ENCODE data around the gene KMT2B.

Gene KMT2B

DNA sequence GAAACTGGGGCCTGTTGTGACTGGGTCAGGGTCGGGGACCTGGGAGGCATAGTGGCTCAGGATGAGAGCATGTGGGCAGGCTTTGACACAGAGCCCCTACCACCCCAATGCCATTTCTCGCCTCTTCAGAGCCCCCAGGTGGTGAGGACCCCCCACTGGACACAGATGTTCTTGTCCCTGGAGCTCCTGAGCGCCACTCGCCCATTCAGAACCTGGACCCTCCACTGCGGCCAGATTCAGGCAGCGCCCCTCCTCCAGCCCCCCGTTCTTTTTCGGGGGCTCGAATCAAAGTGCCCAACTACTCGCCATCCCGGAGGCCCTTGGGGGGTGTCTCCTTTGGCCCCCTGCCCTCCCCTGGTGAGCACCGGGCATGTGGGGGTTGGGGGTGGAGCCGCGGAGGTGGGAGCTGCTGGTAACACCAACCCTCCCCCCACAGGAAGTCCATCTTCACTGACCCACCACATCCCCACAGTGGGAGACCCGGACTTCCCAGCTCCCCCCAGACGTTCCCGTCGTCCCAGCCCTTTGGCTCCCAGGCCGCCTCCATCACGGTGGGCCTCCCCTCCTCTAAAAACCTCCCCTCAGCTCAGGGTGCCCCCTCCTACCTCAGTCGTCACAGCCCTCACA, 14.1 kb downstream of the KMT2B start:
- Histone ChIP-seq H3K9me3 (ENCODE audit: control insufficient read depth, insufficient read depth, low read depth, low read length) (no peaks in the 10 kb centered on the region), H3K4me1 (ENCODE audit: control insufficient read depth, insufficient read depth, low read length) (no peaks in the 10 kb centered on the region), H3K4me3 (ENCODE audit: low read depth, low read length) (no peak overlapping the region), H3K36me3 (ENCODE audit: control insufficient read depth in 2 of 2, insufficient read depth in 1 of 2, low read length in 2 of 2) (peaks cover 95 to 97% of the 10 kb centered on the region in 2 experiments), H3K27ac (ENCODE audit: extremely low read depth, low read depth, low read length) (no peak overlapping the region)
- CTCF ChIA-PET: interaction anchor here (0.5 kb wide), 1 partner anchor 487 kb away, joined by 3 read pairs; no protein-coding TSS in a partner anchor
- no peak for TF ChIP-seq SP3 (tag by site-specific recombination; IDR thresholded peaks at IDR 0.05)
- no peak for TF ChIP-seq WT1 (tag by site-specific recombination; IDR thresholded peaks at IDR 0.05)
- no peak for TF ChIP-seq ZNF23 (tag by site-specific recombination; IDR thresholded peaks at IDR 0.05; ENCODE audit: borderline replicate concordance)
- peak; percentile 38; the same call in 1 of the 2 replicates for TF ChIP-seq GLIS1 (tag by site-specific recombination; IDR thresholded peaks at IDR 0.05)
- peak; percentile 56 for TF ChIP-seq GLIS2 (tag by site-specific recombination; IDR thresholded peaks at IDR 0.05)
- POLR2A ChIA-PET: interaction anchor here (0.5 to 13.6 kb wide), 4 partner anchors 6 to 90 kb away, joined by 4 to 204 read pairs (median 10); partner anchors contain the start of genes LIN37, PSENEN and U2AF1L4

DNA sequence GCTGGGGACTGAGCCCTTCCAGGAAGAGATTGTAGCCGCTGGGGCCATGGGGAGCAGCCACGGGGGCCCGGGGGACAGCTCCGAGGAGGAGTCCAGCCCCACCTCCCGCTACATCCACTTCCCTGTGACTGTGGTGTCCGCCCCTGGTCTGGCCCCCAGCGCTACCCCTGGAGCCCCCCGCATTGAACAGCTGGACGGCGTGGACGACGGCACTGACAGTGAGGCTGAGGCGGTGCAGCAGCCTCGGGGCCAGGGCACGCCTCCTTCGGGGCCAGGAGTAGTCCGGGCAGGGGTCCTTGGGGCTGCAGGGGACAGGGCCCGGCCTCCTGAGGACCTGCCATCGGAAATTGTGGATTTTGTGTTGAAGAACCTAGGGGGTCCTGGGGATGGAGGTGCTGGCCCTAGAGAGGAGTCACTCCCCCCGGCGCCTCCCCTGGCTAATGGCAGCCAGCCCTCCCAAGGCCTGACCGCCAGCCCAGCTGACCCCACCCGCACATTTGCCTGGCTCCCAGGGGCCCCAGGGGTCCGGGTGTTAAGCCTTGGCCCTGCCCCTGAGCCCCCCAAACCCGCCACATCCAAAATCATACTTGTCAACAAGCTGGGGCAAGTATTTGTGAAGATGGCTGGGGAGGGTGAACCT, 14.9 kb downstream of the KMT2B start:
- TF ChIP-seq, protein P1, sequence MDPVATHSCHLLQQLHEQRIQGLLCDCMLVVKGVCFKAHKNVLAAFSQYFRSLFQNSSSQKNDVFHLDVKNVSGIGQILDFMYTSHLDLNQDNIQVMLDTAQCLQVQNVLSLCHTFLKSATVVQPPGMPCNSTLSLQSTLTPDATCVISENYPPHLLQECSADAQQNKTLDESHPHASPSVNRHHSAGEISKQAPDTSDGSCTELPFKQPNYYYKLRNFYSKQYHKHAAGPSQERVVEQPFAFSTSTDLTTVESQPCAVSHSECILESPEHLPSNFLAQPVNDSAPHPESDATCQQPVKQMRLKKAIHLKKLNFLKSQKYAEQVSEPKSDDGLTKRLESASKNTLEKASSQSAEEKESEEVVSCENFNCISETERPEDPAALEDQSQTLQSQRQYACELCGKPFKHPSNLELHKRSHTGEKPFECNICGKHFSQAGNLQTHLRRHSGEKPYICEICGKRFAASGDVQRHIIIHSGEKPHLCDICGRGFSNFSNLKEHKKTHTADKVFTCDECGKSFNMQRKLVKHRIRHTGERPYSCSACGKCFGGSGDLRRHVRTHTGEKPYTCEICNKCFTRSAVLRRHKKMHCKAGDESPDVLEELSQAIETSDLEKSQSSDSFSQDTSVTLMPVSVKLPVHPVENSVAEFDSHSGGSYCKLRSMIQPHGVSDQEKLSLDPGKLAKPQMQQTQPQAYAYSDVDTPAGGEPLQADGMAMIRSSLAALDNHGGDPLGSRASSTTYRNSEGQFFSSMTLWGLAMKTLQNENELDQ (tag by site-specific recombination; IDR thresholded peaks at IDR 0.05; ENCODE audit: low read depth): no peak
- TF ChIP-seq WT1 (tag by site-specific recombination; IDR thresholded peaks at IDR 0.05) (no peak), SP3 (tag by site-specific recombination; IDR thresholded peaks at IDR 0.05) (no peak), ZNF174 (tag by site-specific recombination; IDR thresholded peaks at IDR 0.05) (no peak), ZNF274 (IDR thresholded peaks at IDR 0.05; ENCODE audit: low read length) (no peak), ZNF274 (tag by site-specific recombination; IDR thresholded peaks at IDR 0.05; ENCODE audit: borderline replicate concordance) (no peak), ZNF350 (tag by site-specific recombination; IDR thresholded peaks at IDR 0.05) (no peak), ZNF623 (tag by site-specific recombination; IDR thresholded peaks at IDR 0.05) (no peak), ZEB2 (tag by site-specific recombination; IDR thresholded peaks at IDR 0.05) (no peak), ZNF133 (tag by site-specific recombination; IDR thresholded peaks at IDR 0.05) (no peak), BCL11A (tag by site-specific recombination; IDR thresholded peaks at IDR 0.05; ENCODE audit: low read depth) (no peak), ZNF449 (tag by site-specific recombination; IDR thresholded peaks at IDR 0.05) (no peak), ZNF302 (tag by site-specific recombination; IDR thresholded peaks at IDR 0.05; ENCODE audit: low read depth) (no peak), ZNF16 (tag by site-specific recombination; IDR thresholded peaks at IDR 0.05; ENCODE audit: low read depth) (no peak), ZBTB48 (tag by site-specific recombination; IDR thresholded peaks at IDR 0.05) (no peak), ZNF404 (tag by site-specific recombination; IDR thresholded peaks at IDR 0.05) (no peak), ZNF677 (tag by site-specific recombination; IDR thresholded peaks at IDR 0.05) (no peak)
- TF ChIP-seq, protein P2, sequence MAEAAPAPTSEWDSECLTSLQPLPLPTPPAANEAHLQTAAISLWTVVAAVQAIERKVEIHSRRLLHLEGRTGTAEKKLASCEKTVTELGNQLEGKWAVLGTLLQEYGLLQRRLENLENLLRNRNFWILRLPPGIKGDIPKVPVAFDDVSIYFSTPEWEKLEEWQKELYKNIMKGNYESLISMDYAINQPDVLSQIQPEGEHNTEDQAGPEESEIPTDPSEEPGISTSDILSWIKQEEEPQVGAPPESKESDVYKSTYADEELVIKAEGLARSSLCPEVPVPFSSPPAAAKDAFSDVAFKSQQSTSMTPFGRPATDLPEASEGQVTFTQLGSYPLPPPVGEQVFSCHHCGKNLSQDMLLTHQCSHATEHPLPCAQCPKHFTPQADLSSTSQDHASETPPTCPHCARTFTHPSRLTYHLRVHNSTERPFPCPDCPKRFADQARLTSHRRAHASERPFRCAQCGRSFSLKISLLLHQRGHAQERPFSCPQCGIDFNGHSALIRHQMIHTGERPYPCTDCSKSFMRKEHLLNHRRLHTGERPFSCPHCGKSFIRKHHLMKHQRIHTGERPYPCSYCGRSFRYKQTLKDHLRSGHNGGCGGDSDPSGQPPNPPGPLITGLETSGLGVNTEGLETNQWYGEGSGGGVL (tag by site-specific recombination; IDR thresholded peaks at IDR 0.05): no peak
- Histone ChIP-seq H3K4me3 (ENCODE audit: low read depth, low read length) (no peak overlapping the region), H3K36me3 (ENCODE audit: control insufficient read depth in 2 of 2, insufficient read depth in 1 of 2, low read length in 2 of 2) (peaks cover 95 to 97% of the 10 kb centered on the region in 2 experiments), H3K9me3 (ENCODE audit: control insufficient read depth, insufficient read depth, low read depth, low read length) (no peaks in the 10 kb centered on the region), H3K27ac (ENCODE audit: extremely low read depth, low read depth, low read length) (no peak overlapping the region), H3K4me1 (ENCODE audit: control insufficient read depth, insufficient read depth, low read length) (no peaks in the 10 kb centered on the region)
- POLR2A ChIA-PET: interaction anchor here (1.5 to 13.6 kb wide), 3 partner anchors 5 to 16 kb away, joined by 7 to 204 read pairs (median 12); partner anchors contain the start of genes LIN37, PSENEN and U2AF1L4
- CTCF ChIA-PET: interaction anchor here (0.5 kb wide), 1 partner anchor 486 kb away, joined by 3 read pairs; no protein-coding TSS in a partner anchor
